Urinary bladder (tissue), 4 donors: ENCODE measurements around the gene OR52E8. TPM values are rescaled to one million over a fixed set of nuclear protein-coding genes. Genes with fewer than 3 reads are reported as not detected.

Experiments
- DNase-seq: peaks from one replicate; pipeline ENCODE4 v3.0.0-alpha.2; 2015; ENCODE audit errors: extremely low spot score
- H3K27ac ChIP-seq: one replicate; pipeline ENCODE4 v1.5.1; 2013; ENCODE audit warnings: low read depth, mild to moderate bottlenecking, moderate library complexity
- H3K36me3 ChIP-seq: one replicate; pipeline ENCODE4 v1.6.1; 2013; ENCODE audit warnings: mild to moderate bottlenecking, moderate library complexity; ENCODE audit not compliant: insufficient read depth
- H3K4me1 ChIP-seq: one replicate; pipeline ENCODE4 v1.6.1; 2013; ENCODE audit warnings: mild to moderate bottlenecking, moderate library complexity; ENCODE audit not compliant: insufficient read depth
- H3K4me3 ChIP-seq: one replicate; pipeline ENCODE4 v1.5.1; 2013; ENCODE audit warnings: low read depth, low read length
- WGBS: extraction: QIAGEN DNeasy Blood & Tissue Kit; methylation state at CpG from one replicate; pipeline ENCODE4 v1.1.7; 2013; 5-methylcytosine and 5-hydroxymethylcytosine counted together
- polyA plus RNA-seq: library from polyadenylated mRNA; stranded (reverse); fragments of 200-250 nt; gene quantifications from one replicate; pipeline ENCODE4 v1.2.3, GENCODE V29; 2013
- total RNA-seq: library from RNA; depleted of rRNA; stranded (reverse); fragments of >200 nt; gene quantifications from one replicate; pipeline ENCODE4 v1.2.3, GENCODE V29; 2014
- donor health status: healthy with polysubstance abuse.
- donor health status: healthy.

OR52E8 gene
- not detected for total RNA-seq
- polyA plus RNA-seq, result not detected

- H3K36me3 ChIP-seq, result no peaks in the 10 kb centered on the region
- WGBS, result 89% methylated on average over 3 of the region's 3 CpGs
- H3K27ac ChIP-seq, result no peak within 1 kb of the TSS
- DNase-seq, result no peak
- no peaks in the 10 kb centered on the region for H3K4me1 ChIP-seq
- no peak within 1 kb of the TSS for H3K4me3 ChIP-seq
Measured at GRCh38 chr11:5857590-5857989, at the start of gene OR52E8. OR52E8 (minus strand) TSS chr11:5857690; CDS start chr11:5857690, 0 bp downstream.

- no peak for DNase-seq
- WGBS, result 79% methylated on average over 2 of the region's 2 CpGs
- Histone ChIP-seq H3K4me1 (no peaks in the 10 kb centered on the region), H3K4me3 (no peak overlapping the region), H3K27ac (no peak overlapping the region), H3K36me3 (no peaks in the 10 kb centered on the region)
Measured at GRCh38 chr11:5899534-5899933, 42.0 kb upstream of the OR52E8 start.

GRCh38 chr11:5892908-5893307, 35.4 kb upstream of the OR52E8 start, which contains the start of gene OR52E5:
OR52E5 (plus strand) TSS chr11:5893208; CDS start chr11:5900777, 7,569 bp downstream.
- 85% methylated on average over 3 of the region's 3 CpGs for WGBS

GRCh38 chr11:5891216-5891800, 33.8 kb upstream of the OR52E8 start:
- 63% methylated on average over 4 of the region's 4 CpGs for WGBS
- DNase-seq, result no peak
- no peaks in the 10 kb centered on the region for H3K4me1 ChIP-seq
- no peak overlapping the region for H3K4me3 ChIP-seq
- no peaks in the 10 kb centered on the region for H3K36me3 ChIP-seq
- no peak overlapping the region for H3K27ac ChIP-seq

More at GRCh38 chr11:5892908-5893307, 35.4 kb upstream of the OR52E8 start, which contains the start of gene OR52E5:
- Histone ChIP-seq H3K36me3 (no peaks in the 10 kb centered on the region), H3K4me3 (no peak within 1 kb of the TSS), H3K27ac (no peak within 1 kb of the TSS), H3K4me1 (no peaks in the 10 kb centered on the region)
- no peak for DNase-seq

GRCh38 chr11:5887661-5888060, 30.2 kb upstream of the OR52E8 start:
- no peaks in the 10 kb centered on the region for H3K36me3 ChIP-seq
- H3K4me3 ChIP-seq, result no peak overlapping the region
- no peak for DNase-seq
- H3K27ac ChIP-seq, result no peak overlapping the region
- no peaks in the 10 kb centered on the region for H3K4me1 ChIP-seq
- 57% methylated on average over 1 of the region's 1 CpG for WGBS

- 68% methylated on average over 3 of the region's 3 CpGs for WGBS
- H3K27ac ChIP-seq, result no peak overlapping the region
- DNase-seq, result no peak
- no peaks in the 10 kb centered on the region for H3K36me3 ChIP-seq
- H3K4me1 ChIP-seq, result no peaks in the 10 kb centered on the region
- H3K4me3 ChIP-seq, result no peak overlapping the region
Measured at GRCh38 chr11:5887172-5887571, 29.7 kb upstream of the OR52E8 start.

GRCh38 chr11:5881756-5882155, 24.3 kb upstream of the OR52E8 start:
- H3K4me1 ChIP-seq, result no peaks in the 10 kb centered on the region
- no peak overlapping the region for H3K27ac ChIP-seq
- no peak overlapping the region for H3K4me3 ChIP-seq
- no peaks in the 10 kb centered on the region for H3K36me3 ChIP-seq
- DNase-seq, result no peak

- no peak within 1 kb of the TSS for H3K27ac ChIP-seq
- H3K36me3 ChIP-seq, result no peaks in the 10 kb centered on the region
- no peaks in the 10 kb centered on the region for H3K4me1 ChIP-seq
- no peak within 1 kb of the TSS for H3K4me3 ChIP-seq
- 75% methylated on average over 4 of the region's 4 CpGs for WGBS
- no peak for DNase-seq
Measured at GRCh38 chr11:5880329-5880728, 22.8 kb upstream of the OR52E8 start, which contains the start of gene OR52E4. OR52E4 (plus strand) TSS chr11:5880629; CDS start chr11:5884293, 3,664 bp downstream.

GRCh38 chr11:5878564-5878963, 21.1 kb upstream of the OR52E8 start:
- Histone ChIP-seq H3K36me3 (no peaks in the 10 kb centered on the region), H3K4me3 (no peak overlapping the region), H3K4me1 (no peaks in the 10 kb centered on the region), H3K27ac (no peak overlapping the region)
- no peak for DNase-seq
- 39% methylated on average over 2 of the region's 2 CpGs for WGBS

GRCh38 chr11:5865826-5866225, 8.3 kb upstream of the OR52E8 start:
- no peak for DNase-seq
- Histone ChIP-seq H3K36me3 (no peaks in the 10 kb centered on the region), H3K4me3 (no peak overlapping the region), H3K27ac (no peak overlapping the region), H3K4me1 (no peaks in the 10 kb centered on the region)
- 85% methylated on average over 2 of the region's 2 CpGs for whole genome bisulfite sequencing

GRCh38 chr11:5851002-5851401, 6.5 kb downstream of the OR52E8 start:
- Histone ChIP-seq H3K36me3 (no peaks in the 10 kb centered on the region), H3K27ac (no peak overlapping the region), H3K4me1 (no peaks in the 10 kb centered on the region), H3K4me3 (no peak overlapping the region)
- WGBS, result 94% methylated on average over 1 of the region's 1 CpG
- DNase-seq, result no peak

GRCh38 chr11:5847711-5848110, 9.8 kb downstream of the OR52E8 start:
- Histone ChIP-seq H3K27ac (no peak overlapping the region), H3K4me1 (no peaks in the 10 kb centered on the region), H3K4me3 (no peak overlapping the region), H3K36me3 (no peaks in the 10 kb centered on the region)
- DNase-seq, result no peak

GRCh38 chr11:5846701-5847100, 10.8 kb downstream of the OR52E8 start:
- Histone ChIP-seq H3K27ac (no peak overlapping the region), H3K4me1 (no peaks in the 10 kb centered on the region), H3K36me3 (no peaks in the 10 kb centered on the region), H3K4me3 (no peak overlapping the region)
- no peak for DNase-seq
- WGBS, result 51% methylated on average over 1 of the region's 1 CpG

- 71% methylated on average over 1 of the region's 1 CpG for WGBS
- no peak for DNase-seq
- Histone ChIP-seq H3K36me3 (no peaks in the 10 kb centered on the region), H3K4me3 (no peak within 1 kb of the TSS), H3K27ac (no peak within 1 kb of the TSS), H3K4me1 (no peaks in the 10 kb centered on the region)
Measured at GRCh38 chr11:5841797-5842196, 15.7 kb downstream of the OR52E8 start, which contains the start of gene OR52E6. OR52E6 (minus strand) TSS chr11:5841897; CDS start chr11:5841897, 0 bp downstream.
